ENCODE results near the gene OAF.

GRCh38 chr11:120272303-120272702, 61.5 kb downstream of the OAF start:
- TF ChIP-seq ZNF274 (IDR thresholded peaks at IDR 0.05; ENCODE audit: low read depth, low read length) (no peak), SUZ12 (IDR thresholded peaks at IDR 0.05; ENCODE audit: extremely low read depth, insufficient read depth, insufficient read length) (no peak), YY1 (IDR thresholded peaks at IDR 0.05; ENCODE audit: insufficient read depth, insufficient read length) (no peak)
